HG03039 (cell line): ENCODE measurements around the gene ZNF669.

Source experiments
- ATAC-seq: cut with Tn5 transposase; IDR thresholded peaks from one replicate; pipeline ENCODE4 v1.9.1; 2021; ENCODE audit warnings: mild to moderate bottlenecking, moderate library complexity; ENCODE audit not compliant: unreplicated experiment

Gene ZNF669

GRCh38 chr1:247111700-247112478, 7.7 kb upstream of the ZNF669 start:
- no peak for ATAC-seq

- ATAC-seq, result no peak
Measured at GRCh38 chr1:247111259-247111699, 7.1 kb upstream of the ZNF669 start.

GRCh38 chr1:247110627-247111258, 6.6 kb upstream of the ZNF669 start:
- no peak for ATAC-seq

- ATAC-seq, result no peak
Measured at GRCh38 chr1:247107694-247108093, 3.5 kb upstream of the ZNF669 start.

GRCh38 chr1:247105966-247106365, 1.8 kb upstream of the ZNF669 start:
- no peak for ATAC-seq

GRCh38 chr1:247104965-247105364, 809 bp upstream of the ZNF669 start:
- ATAC-seq, result no peak

GRCh38 chr1:247102381-247102780, 1.8 kb downstream of the ZNF669 start:
- no peak for ATAC-seq

GRCh38 chr1:247100676-247101279, 3.4 kb downstream of the ZNF669 start:
- ATAC-seq, result no peak

- no peak for ATAC-seq
Measured at GRCh38 chr1:247096958-247097357, 7.2 kb downstream of the ZNF669 start.

- no peak for ATAC-seq
Measured at GRCh38 chr1:247096544-247096943, 7.6 kb downstream of the ZNF669 start.

- ATAC-seq, result no peak
Measured at GRCh38 chr1:247096112-247096511, 8.0 kb downstream of the ZNF669 start.

- no peak for ATAC-seq
Measured at GRCh38 chr1:247090455-247090854, 13.7 kb downstream of the ZNF669 start.

- no peak for ATAC-seq
Measured at GRCh38 chr1:247089616-247090375, 14.4 kb downstream of the ZNF669 start.

- no peak for ATAC-seq
Measured at GRCh38 chr1:247088967-247089366, 15.2 kb downstream of the ZNF669 start.

- ATAC-seq, result no peak
Measured at GRCh38 chr1:247087256-247087655, 16.9 kb downstream of the ZNF669 start.

- ATAC-seq, result no peak
Measured at GRCh38 chr1:247085310-247085709, 18.8 kb downstream of the ZNF669 start.

- ATAC-seq, result no peak
Measured at GRCh38 chr1:247084771-247085170, 19.4 kb downstream of the ZNF669 start.

GRCh38 chr1:247079141-247079874, 24.8 kb downstream of the ZNF669 start:
- no peak for ATAC-seq

- peak; percentile 100 for ATAC-seq
Measured at GRCh38 chr1:247078258-247079140, 25.7 kb downstream of the ZNF669 start, which contains the start of gene ZNF670. Gene ZNF670, minus strand, starts transcription at chr1:247078811. Its CDS starts 215 bp downstream, at chr1:247078596.

GRCh38 chr1:247077876-247078257, 26.3 kb downstream of the ZNF669 start:
- no peak for ATAC-seq
